ENCODE data around the gene DENND11.
A peak's percentile ranks its signal among the peaks of the same experiment; 100 is the strongest.

The DENND11 gene

DNA sequence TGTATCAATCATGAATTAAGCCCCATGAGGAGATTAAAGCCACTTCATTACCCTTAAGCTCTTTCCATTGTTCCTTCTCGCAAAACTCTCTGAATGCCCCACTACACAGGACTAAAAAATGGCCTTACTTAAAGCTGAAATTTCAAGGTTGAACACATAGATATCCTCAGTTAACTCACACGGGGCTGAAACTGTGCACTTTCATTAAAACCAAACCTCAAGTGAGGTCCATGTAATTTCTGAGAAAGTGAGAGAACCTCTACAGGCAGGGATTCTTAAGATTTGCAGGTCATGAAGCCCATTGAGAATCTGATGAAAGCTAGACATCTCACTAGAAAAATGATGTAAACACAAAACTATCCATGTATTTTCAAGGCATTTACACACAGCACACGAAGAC is 15.9 kb downstream of the DENND11 start:
- DNase-seq: no peak

DNA sequence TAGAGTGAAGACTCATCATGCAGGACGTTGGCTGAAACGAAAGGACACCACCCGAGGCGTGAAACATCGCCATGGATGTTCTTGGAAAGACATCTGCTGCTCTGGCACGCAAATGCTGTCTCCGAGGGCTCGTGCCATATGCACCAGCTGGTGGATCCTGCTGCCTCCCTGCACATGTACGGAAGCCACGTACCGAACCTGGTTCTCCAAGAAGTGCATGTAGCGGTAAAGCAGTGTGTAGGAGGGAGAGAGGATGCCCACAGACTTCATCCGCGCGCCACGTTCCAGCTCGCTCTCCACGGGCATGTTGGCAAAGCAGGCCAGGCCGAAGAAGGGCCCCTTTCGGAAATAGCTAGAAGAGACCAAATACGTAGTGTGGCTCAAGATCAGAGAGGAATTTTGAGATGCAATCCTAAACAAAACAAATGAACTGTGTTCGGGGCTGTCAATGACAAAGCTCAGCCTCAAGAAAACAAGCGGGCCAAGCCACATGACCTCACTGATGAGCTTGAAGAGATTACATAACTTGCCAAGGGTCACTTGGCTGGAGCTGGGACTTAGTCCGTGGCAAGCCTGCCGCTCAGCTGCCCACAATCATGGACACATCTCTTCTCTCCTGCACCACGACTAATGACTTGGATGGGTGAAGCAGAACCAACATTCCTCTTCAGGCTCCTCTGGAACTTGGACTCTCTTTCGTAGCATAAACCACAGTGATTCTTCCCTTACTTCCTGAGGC is 16.5 kb downstream of the DENND11 start:
- DNase-seq: peak in 23 of 56 donors; percentile 15 to 80 (median 39)

DNA sequence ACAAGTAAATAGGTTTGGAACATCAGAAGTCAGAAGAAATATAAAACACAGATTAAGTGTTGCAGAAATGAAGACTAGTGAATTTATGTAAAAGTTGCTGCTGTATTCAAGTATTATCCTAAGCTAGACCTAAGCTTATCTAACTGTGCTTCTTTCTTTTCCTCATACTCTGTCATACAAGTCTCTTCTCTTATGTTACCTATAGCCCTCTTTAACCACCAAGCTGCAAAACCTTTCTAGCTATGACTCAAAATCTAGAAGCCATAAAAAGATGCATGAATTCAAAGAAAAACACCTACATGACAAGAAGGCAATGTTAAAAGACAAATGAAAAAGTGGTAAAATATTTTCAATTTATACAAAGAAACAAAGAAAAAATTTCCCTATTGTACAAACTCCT is 23.0 kb downstream of the DENND11 start:
- DNase-seq: no peak

DNA sequence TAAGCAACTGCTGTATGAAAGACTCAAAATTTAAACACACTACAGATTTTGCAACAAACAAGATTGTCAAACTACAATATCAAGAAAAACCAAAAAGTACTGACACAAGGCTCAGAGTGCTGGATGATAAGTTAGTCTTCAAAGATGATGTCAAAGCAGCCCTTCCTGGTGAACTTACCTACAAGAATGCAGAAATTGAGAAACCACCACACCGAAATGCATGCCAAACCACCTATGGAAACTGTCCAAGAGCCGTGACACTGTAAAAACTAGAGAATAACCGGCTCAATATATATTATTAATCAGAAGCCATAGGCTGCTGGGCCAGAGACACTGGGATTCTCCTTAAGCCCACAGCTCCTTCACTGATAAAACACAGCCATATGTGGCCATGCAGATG is 25.3 kb downstream of the DENND11 start:
- DNase-seq: no peak

DNA sequence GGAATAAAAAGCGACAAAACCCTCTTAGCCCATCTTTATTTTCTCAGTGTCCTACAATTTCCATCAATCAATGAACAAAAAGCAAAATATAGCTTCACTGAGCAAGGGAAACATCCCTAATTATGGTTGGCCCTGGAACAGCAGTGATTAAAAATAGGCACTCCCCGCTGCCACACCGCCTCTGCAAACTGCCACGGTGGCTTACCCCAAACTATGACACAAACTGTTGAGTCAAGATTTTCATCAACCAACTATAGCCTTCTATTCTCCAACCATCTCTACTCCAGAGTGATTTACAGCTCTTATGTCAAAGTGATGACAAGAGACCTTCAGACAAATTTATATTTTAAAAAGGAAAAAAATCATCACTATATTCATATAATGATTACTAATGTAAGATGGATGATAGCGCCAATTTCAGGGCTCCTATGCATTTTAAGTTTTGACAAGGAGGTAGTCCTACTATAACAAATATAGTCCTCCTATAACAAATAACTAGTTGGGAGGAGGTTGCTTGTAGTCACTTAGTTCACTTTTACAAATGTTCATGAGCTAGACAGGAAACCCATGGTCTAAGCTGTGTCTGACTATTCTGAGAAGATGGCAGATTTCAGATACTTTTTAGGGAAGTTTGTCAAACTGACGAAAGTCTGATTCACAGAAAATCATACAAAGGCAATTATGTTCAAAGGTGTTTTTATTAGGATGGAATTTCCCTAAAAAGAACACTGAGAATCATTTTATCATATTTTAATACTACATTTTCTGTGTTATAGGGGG is 26.3 kb downstream of the DENND11 start:
- DNase-seq: peak in 5 of 56 donors; percentile 19 to 48 (median 24)

DNA sequence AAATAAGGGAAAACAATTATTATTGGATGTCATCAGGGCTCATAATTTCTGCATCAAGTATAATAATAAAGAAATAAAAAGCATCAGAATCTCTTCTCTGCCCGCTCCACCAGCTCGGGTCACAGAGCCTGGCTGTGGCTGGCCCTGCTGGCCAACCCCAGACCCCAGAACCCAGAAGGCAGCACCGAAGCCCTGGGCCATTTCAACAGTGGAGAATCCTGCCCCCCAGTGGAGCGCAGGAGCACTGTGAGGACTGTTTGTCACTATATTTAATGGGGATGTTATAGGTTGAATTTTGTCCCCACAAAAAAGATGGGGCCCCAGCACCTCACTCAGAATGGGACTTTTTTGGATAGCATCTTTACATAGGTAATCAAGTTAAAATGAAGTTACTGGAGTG is 27.3 kb downstream of the DENND11 start:
- peak in 14 of 56 donors; percentile 16 to 53 (median 32) for DNase-seq

DNA sequence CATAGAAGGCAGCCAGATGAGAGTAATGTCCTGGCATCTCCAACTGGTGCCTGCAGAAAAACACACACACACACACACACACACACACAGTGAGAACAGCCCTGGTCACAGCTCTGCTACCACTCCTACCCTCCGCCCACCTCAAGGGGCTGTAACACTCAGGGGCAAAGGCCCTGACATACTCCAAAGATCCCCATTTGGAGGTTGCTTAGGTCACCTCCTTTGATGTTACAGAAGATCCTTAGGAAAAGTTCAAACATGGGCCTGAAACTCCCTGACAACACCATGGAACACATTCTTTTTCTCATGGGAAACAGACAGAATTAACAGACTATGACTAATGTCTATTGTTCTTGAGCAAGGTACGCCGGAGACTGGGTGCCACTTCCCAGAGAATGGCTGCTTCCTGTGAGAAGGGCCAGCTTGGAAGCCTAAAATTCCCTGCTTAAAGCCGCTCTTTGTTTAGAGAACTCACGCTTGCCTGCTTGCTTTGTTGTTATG is 27.7 kb downstream of the DENND11 start:
- DNase-seq: peak in 2 of 56 donors; percentile 29 to 43

DNA sequence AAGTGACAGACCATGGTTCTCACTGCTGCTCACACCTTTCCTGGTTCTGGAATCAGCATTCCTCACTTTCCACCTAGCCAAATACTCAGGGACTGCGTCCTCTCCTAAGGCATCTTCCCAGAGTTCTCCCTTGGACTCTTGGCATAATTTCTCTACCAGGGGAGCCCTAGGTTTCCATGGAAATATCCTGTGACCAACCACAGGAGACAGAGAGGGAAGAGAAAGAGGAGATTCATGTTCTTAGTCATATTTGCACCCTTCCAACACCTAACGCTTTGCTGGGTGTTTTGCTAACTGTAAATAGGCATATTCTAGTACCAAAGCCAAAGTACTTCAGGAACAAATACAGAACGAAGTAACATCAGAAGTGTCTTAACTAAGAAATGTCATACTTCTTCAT is 28.6 kb downstream of the DENND11 start:
- no peak for DNase-seq

DNA sequence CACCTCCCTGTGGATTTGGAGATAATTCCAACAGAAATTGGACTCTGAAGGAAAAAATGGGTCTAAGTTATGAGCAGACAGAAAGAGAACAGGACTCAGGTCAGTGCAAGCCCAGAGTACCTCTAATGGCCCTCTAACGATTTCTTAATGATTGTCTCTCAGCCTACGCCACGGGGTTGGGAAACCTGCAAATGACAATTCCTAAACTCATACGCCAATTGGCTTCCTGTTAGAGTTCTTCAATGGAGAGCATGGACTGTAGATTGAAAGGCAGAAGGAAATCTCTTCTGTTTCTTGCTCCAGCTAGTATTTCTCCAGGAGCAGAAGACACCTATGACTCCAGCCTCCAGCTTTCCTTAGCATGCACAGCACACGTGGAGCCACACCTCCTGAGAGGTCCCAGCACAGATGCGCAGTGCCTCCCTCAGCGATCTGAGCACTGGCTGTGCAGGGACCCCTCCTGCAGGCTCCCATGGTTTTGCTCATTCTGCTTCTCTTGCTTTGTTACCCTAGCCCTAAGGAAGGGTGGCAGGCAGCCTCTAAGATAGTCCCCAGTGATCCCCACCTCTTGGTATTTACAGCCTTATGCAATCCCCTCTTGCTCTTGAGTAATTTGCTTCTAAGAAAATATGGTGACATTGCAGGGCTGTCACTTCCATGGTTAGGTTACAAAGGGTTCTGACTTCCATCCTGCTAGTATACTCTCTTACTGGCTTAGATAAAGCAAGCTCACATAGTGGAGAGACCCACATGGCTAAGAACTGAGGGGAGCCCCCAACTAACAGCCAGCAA is 30.1 kb downstream of the DENND11 start:
- DNase-seq: no peak

DNA sequence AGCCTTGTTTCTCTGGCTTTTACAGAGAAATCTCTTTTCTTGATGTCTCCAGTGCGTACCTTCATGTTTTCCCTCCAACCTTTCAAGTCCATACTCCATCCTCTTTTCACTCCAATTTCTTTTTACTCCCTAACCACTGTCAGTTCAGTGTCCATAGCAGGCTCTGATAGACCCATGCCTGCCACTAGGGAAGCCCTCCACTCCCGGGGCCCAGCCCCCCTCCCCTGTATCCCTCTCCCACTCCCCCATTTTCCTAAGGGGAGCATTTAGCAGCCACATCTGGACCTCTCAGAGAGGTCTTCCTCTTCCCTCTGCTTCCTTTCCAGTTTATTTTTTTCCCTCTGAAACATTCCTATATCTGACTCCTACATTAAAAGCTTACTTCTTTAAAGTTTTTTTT is 33.1 kb downstream of the DENND11 start:
- no peak for DNase-seq

DNA sequence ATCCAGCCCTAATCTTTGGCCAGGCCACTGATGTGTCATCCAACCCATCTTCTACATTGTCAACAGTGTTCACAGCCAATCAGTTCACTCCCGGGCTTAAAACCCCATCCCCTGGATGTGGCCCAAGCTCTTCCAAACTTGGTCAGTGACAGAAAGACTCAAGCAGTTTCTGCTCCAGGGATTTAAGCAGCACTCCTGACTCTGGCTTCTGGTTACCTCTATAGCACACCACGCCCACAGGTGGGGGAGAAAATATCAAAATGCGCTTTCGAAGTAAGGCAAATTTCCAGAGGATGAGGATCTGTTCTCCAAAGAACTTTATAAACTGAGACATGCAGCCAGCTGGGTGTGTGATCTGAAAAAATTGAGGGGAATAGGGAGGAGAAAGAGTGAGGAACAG is 35.9 kb downstream of the DENND11 start:
- DNase-seq: no peak

DNA sequence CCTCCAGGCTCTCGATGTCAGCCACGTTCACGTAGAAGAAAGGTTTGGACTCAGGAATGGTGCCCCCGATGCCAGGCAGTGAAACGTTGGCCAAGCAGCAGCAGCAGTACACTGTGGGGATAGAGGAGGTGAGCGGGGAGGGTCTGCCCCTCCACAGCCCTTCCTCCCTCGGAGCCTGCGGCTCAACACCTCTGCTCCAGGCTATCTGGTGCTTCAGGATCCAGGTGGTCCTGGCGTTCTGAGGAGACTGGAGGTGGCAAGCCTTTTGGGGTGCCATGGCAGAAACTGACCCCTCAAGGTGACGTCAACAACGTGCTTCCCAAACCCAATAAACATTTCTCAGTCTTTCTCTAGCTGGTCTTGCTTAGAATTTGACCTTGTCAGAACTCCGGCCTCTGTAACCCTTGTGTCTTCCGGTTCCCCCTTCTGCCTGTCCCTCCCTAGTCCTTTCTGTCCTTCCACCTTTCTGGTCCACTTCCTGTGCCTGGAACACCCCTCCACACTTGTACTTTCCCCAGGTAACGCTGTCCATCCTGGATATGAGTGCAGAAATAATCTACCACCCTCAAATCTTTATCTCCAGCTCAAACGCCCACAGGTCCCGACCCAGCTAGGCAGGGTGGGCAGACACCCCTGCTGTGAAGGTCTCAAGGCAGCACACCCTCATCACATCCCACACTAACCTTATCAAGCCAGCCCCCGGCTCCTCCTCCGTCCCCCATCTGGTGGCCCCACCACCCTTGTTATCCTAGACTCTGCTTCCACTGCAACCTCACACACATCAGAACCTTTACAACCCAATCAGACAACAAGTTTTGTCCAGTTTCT is 36.5 kb downstream of the DENND11 start:
- DNase-seq: no peak

DNA sequence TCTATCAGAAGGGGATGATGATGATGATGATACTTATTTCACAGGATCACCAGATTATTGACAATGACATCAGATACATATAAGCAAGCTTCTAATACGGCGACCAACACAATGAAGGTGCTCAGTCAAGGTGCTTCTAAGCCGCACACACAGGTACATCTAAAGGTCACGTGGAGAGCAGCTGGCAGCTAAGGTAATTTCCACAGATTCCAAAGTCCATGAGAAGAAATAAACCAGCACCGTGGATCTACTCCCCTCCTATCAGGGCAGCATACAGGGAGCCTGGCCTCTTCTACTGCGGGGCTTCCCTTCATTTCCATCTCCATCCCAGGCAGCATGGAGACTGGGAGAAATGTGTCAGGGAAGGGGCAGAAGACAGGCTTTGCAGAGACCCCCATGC is 37.5 kb downstream of the DENND11 start:
- no peak for DNase-seq

DNA sequence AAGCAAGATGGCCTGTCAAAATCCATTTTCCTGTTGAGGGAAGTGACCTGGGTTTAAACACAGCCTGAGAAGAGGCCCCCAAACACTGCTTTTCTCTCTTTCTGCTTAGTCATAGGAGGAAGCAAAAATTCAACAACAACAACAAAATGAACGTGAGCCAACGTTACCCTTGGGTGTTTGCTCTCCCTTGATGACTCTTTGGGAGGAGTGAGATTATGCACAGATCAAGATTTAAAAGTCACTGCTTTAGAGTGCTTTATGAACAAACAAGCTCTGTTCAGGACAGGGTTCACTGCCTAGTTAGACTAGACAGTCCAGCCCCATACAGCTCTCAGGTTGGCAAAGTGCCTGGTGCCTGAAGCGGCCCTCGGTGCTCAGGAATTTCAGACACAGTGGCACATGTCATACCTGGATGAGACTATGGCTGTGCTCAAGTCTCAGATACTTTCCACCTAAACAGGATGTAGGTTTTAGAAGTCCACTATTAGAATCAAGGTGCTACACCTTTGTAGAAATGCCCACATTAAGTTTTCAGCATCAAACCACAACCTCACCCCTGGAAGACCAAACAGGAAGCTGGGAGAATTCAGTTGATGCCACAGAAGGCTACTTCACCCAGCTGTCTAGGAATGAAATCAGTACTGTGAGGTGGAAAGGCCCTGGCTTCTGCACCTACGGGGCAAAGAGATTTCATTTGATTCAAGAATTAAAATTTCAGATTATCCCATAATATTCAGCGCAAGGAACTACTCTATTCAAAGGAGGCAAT is 38.7 kb downstream of the DENND11 start:
- no peak for DNase-seq

DNA sequence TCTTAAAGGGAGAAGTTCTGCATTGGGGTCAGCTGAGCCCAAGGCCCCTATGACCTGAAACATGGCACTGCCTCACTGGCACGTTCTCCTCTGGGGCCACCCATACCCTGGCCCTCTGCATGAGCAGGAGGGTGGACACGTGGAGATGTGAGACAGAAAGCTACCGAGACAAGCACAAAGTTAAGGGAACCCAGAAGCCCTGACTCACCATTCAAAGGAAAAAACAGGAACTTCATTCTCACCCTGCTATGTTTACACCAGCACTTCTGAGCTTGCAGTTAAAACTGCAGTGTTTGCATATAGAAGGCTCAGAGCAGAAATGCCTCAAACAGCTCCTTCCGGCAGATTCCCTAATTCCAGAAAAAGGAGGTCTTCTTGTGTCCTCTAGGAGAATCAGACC is 41.7 kb downstream of the DENND11 start:
- DNase-seq: peak in 5 of 56 donors; percentile 8 to 43 (median 23)

DNA sequence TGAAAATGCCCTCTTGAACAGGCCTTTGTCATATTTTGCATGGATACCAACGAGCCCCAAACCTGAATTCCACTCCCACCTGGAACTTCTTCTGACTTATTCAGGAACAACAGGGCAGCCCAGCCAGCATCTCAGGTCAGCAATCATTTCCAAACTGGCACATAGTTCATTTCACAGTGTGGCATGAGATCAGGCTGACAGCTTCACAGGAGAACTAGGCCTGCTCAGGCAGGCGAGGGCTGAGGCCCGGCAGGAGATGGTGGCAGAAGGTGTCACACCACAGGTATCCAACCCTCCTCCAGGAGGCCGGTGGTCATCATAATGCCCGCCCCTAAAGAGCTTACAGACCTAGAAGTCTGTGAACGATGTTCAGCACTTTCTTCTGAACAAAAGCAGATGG is 42.5 kb downstream of the DENND11 start:
- no peak for DNase-seq

DNA sequence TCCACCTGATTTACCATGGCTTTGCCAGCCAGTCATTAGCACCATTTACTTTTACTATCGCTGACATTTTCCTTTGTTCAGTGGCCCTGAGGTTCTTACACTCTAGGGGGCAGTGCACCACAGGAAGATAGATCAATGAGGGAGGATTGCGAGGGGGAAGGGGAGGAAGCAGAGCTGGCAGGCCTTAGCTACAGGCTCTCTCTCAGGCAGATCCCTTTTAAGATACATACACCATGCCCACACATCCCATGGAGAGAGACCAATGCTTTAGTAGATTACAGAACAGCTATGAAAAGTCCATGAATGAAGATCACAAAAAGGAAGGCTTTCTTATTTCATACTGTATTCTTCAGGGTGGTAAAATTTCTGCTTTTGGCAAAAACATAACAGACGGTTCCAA is 47.4 kb downstream of the DENND11 start:
- peak in 49 of 56 donors; percentile 12 to 88 (median 58) for DNase-seq

DNA sequence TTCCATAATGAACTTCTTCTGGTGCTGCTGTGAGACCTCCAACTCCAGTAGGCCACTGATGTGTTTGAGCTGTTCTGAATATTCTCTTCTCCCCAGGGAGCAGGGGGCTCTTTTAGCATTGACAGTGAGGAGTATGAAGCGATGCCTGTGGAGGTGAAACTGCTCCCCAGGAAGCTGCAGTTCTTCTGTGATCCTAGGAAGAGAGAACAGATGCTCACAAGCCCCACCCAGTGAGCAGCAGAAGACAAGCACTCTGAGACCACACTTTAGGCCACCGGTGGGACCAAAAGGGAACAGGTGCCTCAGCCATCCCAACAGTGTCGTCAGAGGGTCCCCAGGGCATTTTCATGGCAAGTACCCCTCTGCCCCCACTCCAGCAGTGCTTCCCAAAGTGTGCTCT is 49.3 kb downstream of the DENND11 start:
- DNase-seq: no peak
